ENCODE data around the gene POLDIP3.
A peak's percentile ranks its signal among the peaks of the same experiment; 100 is the strongest.
"Not testable (repeated sequence)": the region's sequence is repeated elsewhere in the genome, so short reads cannot be mapped to it uniquely, and the experiment has no call there.

POLDIP3 gene

DNA sequence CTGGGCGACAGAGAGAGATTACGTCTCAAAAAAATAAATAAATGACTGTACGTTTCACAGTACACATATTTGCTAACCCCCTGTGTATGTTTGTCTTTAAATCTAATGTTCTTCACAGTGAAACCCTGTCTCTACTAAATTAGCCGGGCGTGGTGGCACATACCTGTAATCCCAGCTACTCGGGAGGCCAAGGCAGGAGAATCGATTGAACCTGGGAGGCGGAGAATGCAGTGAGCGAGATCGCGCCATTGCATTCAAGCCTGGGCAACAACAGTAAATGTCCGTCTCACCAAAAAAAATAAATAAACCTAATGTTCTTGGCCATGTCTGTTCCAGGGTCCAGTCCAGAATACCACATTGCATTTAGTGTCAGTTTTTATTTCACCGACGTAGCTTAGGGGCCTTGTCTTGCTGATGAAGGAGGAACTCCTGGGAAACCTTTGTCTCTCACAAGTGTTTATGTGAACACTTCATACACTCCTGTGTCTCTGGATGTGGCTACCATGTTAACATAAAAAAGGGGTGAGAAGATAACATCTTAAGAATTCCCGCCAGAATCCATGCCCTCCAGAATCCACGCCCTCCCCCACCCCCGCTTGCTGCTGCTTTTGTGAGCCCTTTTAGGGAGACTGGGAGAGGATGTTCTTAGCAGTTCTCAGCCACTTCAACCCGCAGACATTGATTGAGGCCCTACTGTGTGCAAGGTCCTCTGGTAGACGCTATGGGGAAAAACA, 65.9 kb downstream of the POLDIP3 start:
- Histone ChIP-seq H2BK120ac (ENCODE audit: low read depth, low read length) (peak overlapping the region; percentile 29), H3K9ac (ENCODE audit: low read length) (peak overlapping the region; percentile 1), H3K79me2 (ENCODE audit: control insufficient read depth, insufficient read depth, low read length) (no peaks in the 10 kb centered on the region), H3K27ac (ENCODE audit: low read depth, low read length) (peak overlapping the region; percentile 59), H3K79me1 (ENCODE audit: low read length) (no peaks in the 10 kb centered on the region), H3K18ac (ENCODE audit: low read length) (peak overlapping the region; percentile 91), H2BK15ac (replicated peaks; ENCODE audit: low read depth) (no peak overlapping the region), H2AK5ac (ENCODE audit: low read length) (peak overlapping the region; percentile 1), H3K36me3 (ENCODE audit: control insufficient read depth, insufficient read depth, low read length) (no peaks in the 10 kb centered on the region), H3K27me3 (ENCODE audit: insufficient read depth, low read length, poor library complexity) (no peaks in the 10 kb centered on the region), H3K4me2 (ENCODE audit: low read length) (no peak overlapping the region), H4K8ac (ENCODE audit: low read depth, low read length) (no peak overlapping the region), H3K4me3 (ENCODE audit: low read length) (no peak overlapping the region), H2BK5ac (ENCODE audit: low read length) (peak overlapping the region; percentile 38), H3K56ac (ENCODE audit: low read length) (peak overlapping the region; percentile 71), H3K4ac (ENCODE audit: low read depth, low read length) (peak overlapping the region; percentile 97), H4K5ac (ENCODE audit: low read length) (no peak overlapping the region), H3K23ac (ENCODE audit: low read length) (no peak overlapping the region), H3K4me1 (ENCODE audit: control insufficient read depth, low read depth, low read length) (peaks cover 7% of the 10 kb centered on the region)
- WGBS (ENCODE audit: extremely low coverage, insufficient coverage, low lambda C conversion rate): no CpG with 5 or more reads among the region's 19 CpGs
- DNase-seq: peak; percentile 60

DNA sequence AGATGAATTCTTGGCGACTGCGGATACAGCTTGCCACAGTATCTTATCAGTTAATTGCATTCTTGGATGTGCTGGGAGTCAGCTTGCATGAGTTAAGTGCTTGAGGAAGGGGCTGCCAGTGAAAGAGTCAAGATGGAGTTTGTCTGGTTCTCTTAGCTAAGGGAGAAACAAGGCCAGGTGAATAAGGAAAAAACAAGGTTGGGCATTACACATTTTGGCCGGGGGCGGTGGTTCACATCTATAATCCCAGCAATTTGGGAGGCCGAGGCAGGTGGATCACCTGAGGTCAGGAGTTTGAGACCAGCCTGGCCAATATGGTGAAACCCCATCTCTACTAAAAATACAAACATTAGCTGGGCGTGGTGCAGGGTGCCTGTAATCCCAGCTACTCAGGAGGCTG, 66.6 kb downstream of the POLDIP3 start:
- not testable (repeated sequence) for H4K8ac ChIP-seq (ENCODE audit: low read depth, low read length); H3K23ac ChIP-seq (ENCODE audit: low read length); H3K27me3 ChIP-seq (ENCODE audit: insufficient read depth, low read length, poor library complexity); H3K4me1 ChIP-seq (ENCODE audit: control insufficient read depth, low read depth, low read length); H2BK15ac ChIP-seq (replicated peaks; ENCODE audit: low read depth); H3K36me3 ChIP-seq (ENCODE audit: control insufficient read depth, insufficient read depth, low read length); H3K79me2 ChIP-seq (ENCODE audit: control insufficient read depth, insufficient read depth, low read length); H4K5ac ChIP-seq (ENCODE audit: low read length); H3K4me3 ChIP-seq (ENCODE audit: low read length); H3K9ac ChIP-seq (ENCODE audit: low read length); H2BK120ac ChIP-seq (ENCODE audit: low read depth, low read length); H3K79me1 ChIP-seq (ENCODE audit: low read length); H2AK5ac ChIP-seq (ENCODE audit: low read length); H3K4me2 ChIP-seq (ENCODE audit: low read length); H2BK5ac ChIP-seq (ENCODE audit: low read length)
- Histone ChIP-seq H3K56ac (ENCODE audit: low read length) (peak overlapping the region; percentile 66), H3K4ac (ENCODE audit: low read depth, low read length) (peak overlapping the region; percentile 97), H3K27ac (ENCODE audit: low read depth, low read length) (peak overlapping the region; percentile 59), H3K18ac (ENCODE audit: low read length) (peak overlapping the region; percentile 91)
- no CpG with 5 or more reads among the region's 6 CpGs for WGBS (ENCODE audit: extremely low coverage, insufficient coverage, low lambda C conversion rate)
- DNase-seq: peak; percentile 89

DNA sequence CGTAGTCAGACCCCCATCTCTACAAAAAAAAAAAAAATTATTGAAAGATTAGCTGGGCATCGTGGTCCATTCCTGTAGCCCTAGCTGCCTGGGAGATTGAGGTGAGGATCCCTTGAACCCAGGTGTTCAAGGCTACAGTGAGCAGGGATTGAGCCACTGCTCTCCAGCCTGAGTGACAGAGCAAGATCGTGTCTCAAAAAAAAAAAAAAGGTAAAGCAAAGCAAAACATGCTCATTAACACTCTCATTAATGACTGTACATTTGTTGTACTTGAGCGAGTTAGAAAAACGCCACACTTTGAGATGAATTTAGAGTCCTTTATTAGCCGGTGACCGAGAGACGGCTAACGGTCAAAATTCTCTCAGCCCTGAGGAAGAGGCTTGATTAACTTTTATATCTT, 67.1 kb downstream of the POLDIP3 start:
- Histone ChIP-seq H2AK5ac (ENCODE audit: low read length) (no peak overlapping the region), H3K18ac (ENCODE audit: low read length) (no peak overlapping the region), H2BK15ac (replicated peaks; ENCODE audit: low read depth) (no peak overlapping the region), H3K4ac (ENCODE audit: low read depth, low read length) (peak overlapping the region; percentile 62), H3K27ac (ENCODE audit: low read depth, low read length) (peak overlapping the region; percentile 90), H3K4me3 (ENCODE audit: low read length) (no peak overlapping the region), H3K36me3 (ENCODE audit: control insufficient read depth, insufficient read depth, low read length) (no peaks in the 10 kb centered on the region), H3K23ac (ENCODE audit: low read length) (peak overlapping the region; percentile 66), H3K56ac (ENCODE audit: low read length) (peak overlapping the region; percentile 86), H3K79me1 (ENCODE audit: low read length) (no peaks in the 10 kb centered on the region), H3K9ac (ENCODE audit: low read length) (peak overlapping the region; percentile 44), H4K5ac (ENCODE audit: low read length) (no peak overlapping the region), H2BK120ac (ENCODE audit: low read depth, low read length) (no peak overlapping the region), H3K4me2 (ENCODE audit: low read length) (no peak overlapping the region), H3K79me2 (ENCODE audit: control insufficient read depth, insufficient read depth, low read length) (no peaks in the 10 kb centered on the region), H4K8ac (ENCODE audit: low read depth, low read length) (no peak overlapping the region), H3K4me1 (ENCODE audit: control insufficient read depth, low read depth, low read length) (peaks cover 7% of the 10 kb centered on the region), H2BK5ac (ENCODE audit: low read length) (peak overlapping the region; percentile 99), H3K27me3 (ENCODE audit: insufficient read depth, low read length, poor library complexity) (no peaks in the 10 kb centered on the region)
- no peak for DNase-seq
- WGBS (ENCODE audit: extremely low coverage, insufficient coverage, low lambda C conversion rate): no CpG with 5 or more reads among the region's 9 CpGs

- H2AK5ac ChIP-seq (ENCODE audit: low read length): no peak overlapping the region
- H3K79me2 ChIP-seq (ENCODE audit: control insufficient read depth, insufficient read depth, low read length): no peaks in the 10 kb centered on the region
- H3K36me3 ChIP-seq (ENCODE audit: control insufficient read depth, insufficient read depth, low read length): no peaks in the 10 kb centered on the region
- no peak overlapping the region for H3K9ac ChIP-seq (ENCODE audit: low read length)
- no peak overlapping the region for H4K5ac ChIP-seq (ENCODE audit: low read length)
- no peak overlapping the region for H4K8ac ChIP-seq (ENCODE audit: low read depth, low read length)
- no peak overlapping the region for H3K23ac ChIP-seq (ENCODE audit: low read length)
- no CpG with 5 or more reads among the region's 2 CpGs for WGBS (ENCODE audit: extremely low coverage, insufficient coverage, low lambda C conversion rate)
- H2BK15ac ChIP-seq (replicated peaks; ENCODE audit: low read depth): no peak overlapping the region
- H3K18ac ChIP-seq (ENCODE audit: low read length): no peak overlapping the region
- no peak overlapping the region for H3K56ac ChIP-seq (ENCODE audit: low read length)
- DNase-seq: no peak
- no peak overlapping the region for H3K27ac ChIP-seq (ENCODE audit: low read depth, low read length)
- H3K79me1 ChIP-seq (ENCODE audit: low read length): no peaks in the 10 kb centered on the region
- no peak overlapping the region for H3K4ac ChIP-seq (ENCODE audit: low read depth, low read length)
- H3K4me1 ChIP-seq (ENCODE audit: control insufficient read depth, low read depth, low read length): peaks cover 7% of the 10 kb centered on the region
- H2BK5ac ChIP-seq (ENCODE audit: low read length): no peak overlapping the region
- no peak overlapping the region for H3K4me2 ChIP-seq (ENCODE audit: low read length)
- no peak overlapping the region for H2BK120ac ChIP-seq (ENCODE audit: low read depth, low read length)
- no peak overlapping the region for H3K4me3 ChIP-seq (ENCODE audit: low read length)
- no peaks in the 10 kb centered on the region for H3K27me3 ChIP-seq (ENCODE audit: insufficient read depth, low read length, poor library complexity)
These were observed 70.0 kb downstream of the POLDIP3 start for GRCh38 chr22:42544686-42545085.

DNA sequence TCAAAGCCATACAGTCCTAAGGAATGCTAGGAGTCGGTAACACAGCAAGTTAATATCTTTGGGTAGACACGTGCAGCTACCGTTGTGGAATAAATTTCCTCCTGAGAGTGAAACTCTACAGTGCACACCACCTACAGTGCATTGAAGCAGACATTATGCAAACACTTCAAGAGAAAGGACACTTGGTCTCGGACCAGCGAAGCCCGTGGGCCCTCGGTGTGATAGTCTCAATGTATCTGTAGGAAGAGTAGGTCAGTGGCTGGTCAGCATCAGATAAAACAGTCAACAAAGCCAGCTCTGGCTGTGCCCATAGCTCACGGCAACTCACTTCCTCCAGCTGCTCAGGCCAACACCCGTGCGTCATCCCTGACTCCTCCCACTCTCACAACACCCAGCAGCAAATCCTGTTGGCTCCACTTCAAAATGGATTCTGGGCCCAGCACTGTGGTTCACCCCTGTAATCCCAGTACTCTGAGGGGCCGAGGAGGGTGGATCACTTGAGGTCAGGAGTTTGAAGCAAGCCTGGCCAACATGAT, 75.4 kb downstream of the POLDIP3 start:
- H3K4me3 ChIP-seq (ENCODE audit: low read length); H2BK5ac ChIP-seq (ENCODE audit: low read length); H3K56ac ChIP-seq (ENCODE audit: low read length); H3K4me2 ChIP-seq (ENCODE audit: low read length); DNase-seq; H3K79me2 ChIP-seq (ENCODE audit: control insufficient read depth, insufficient read depth, low read length); H3K18ac ChIP-seq (ENCODE audit: low read length); H3K23ac ChIP-seq (ENCODE audit: low read length); H3K27ac ChIP-seq (ENCODE audit: low read depth, low read length); H3K27me3 ChIP-seq (ENCODE audit: insufficient read depth, low read length, poor library complexity); H3K4me1 ChIP-seq (ENCODE audit: control insufficient read depth, low read depth, low read length); H3K36me3 ChIP-seq (ENCODE audit: control insufficient read depth, insufficient read depth, low read length); H2BK120ac ChIP-seq (ENCODE audit: low read depth, low read length); H4K5ac ChIP-seq (ENCODE audit: low read length); H3K4ac ChIP-seq (ENCODE audit: low read depth, low read length); H3K79me1 ChIP-seq (ENCODE audit: low read length); H2BK15ac ChIP-seq (replicated peaks; ENCODE audit: low read depth); H4K8ac ChIP-seq (ENCODE audit: low read depth, low read length); H3K9ac ChIP-seq (ENCODE audit: low read length); H2AK5ac ChIP-seq (ENCODE audit: low read length): not testable (repeated sequence)
- WGBS (ENCODE audit: extremely low coverage, insufficient coverage, low lambda C conversion rate): no CpG with 5 or more reads among the region's 11 CpGs

Data from mesendoderm (in vitro differentiated cells).